OCI-LY7 (cell line): ENCODE results near the gene SIL1. TPM values are rescaled to one million over a fixed set of nuclear protein-coding genes. Genes with fewer than 3 reads are reported as not detected.

ENCODE experiments used
- BruUV-seq: library from RNA; stranded (reverse); fragments of 400-500 nt; replicated peaks from 2 replicates; lab custom pipeline; 2021; lab: Mats Ljungman, UMichigan
- CTCF ChIA-PET: fragments of 300-600 bp; sonication (Branson Sonifier 250); formaldehyde crosslinking; loops from one replicate; lab custom pipeline; 2022; ENCODE audit warnings: antibody characterized with exemption; ENCODE audit not compliant: unreplicated experiment; lab: Charles Lee
- POLR2A ChIA-PET: fragments of 300-600 bp; sonication (Branson Sonifier 250); formaldehyde crosslinking; loops from one replicate; lab custom pipeline; 2022; ENCODE audit warnings: antibody characterized with exemption; lab: Charles Lee
- DNase-seq: peaks from one replicate; pipeline ENCODE4 v3.0.0-alpha.2; 2015; ENCODE audit warnings: low spot score
- H2AFZ ChIP-seq: fragments of 200-600 bp; sonication (generic), shearing (Covaris generic); 2 replicates; pipeline ENCODE4 v1.6.1; 2014; ENCODE audit warnings: mild to moderate bottlenecking, antibody characterized with exemption, low read length, moderate library complexity
- H3K27ac ChIP-seq: fragments of 200-600 bp; sonication (generic); 2 replicates; pipeline ENCODE4 v1.5.1; 2014; ENCODE audit warnings: mixed run types, low read depth, mild to moderate bottlenecking, moderate library complexity, low read length, inconsistent platforms; ENCODE audit not compliant: poor library complexity, severe bottlenecking
- H3K36me3 ChIP-seq: fragments of 200-600 bp; sonication (generic); 2 replicates; pipeline ENCODE4 v1.6.1; 2014; ENCODE audit warnings: mild to moderate bottlenecking, antibody characterized with exemption, low read length, moderate library complexity, mixed read lengths; ENCODE audit not compliant: insufficient read depth
- H3K4me1 ChIP-seq: fragments of 200-600 bp; sonication (generic); 2 replicates; pipeline ENCODE4 v1.5.1; 2014; ENCODE audit warnings: mild to moderate bottlenecking, low read length; ENCODE audit not compliant: insufficient read depth, poor library complexity, severe bottlenecking
- H3K4me2 ChIP-seq: fragments of 200-600 bp; sonication (generic); 2 replicates; pipeline ENCODE4 v1.6.1; 2014; ENCODE audit warnings: mild to moderate bottlenecking, low read length
- H3K4me3 ChIP-seq: fragments of 200-600 bp; sonication (generic); 2 replicates; pipeline ENCODE4 v1.5.1; 2014; ENCODE audit warnings: mild to moderate bottlenecking, low read depth, low read length; ENCODE audit not compliant: poor library complexity, severe bottlenecking
- H3K79me2 ChIP-seq: fragments of 200-600 bp; sonication (generic); 2 replicates; pipeline ENCODE4 v1.6.1; 2016; ENCODE audit warnings: low read depth, mild to moderate bottlenecking, low read length, moderate library complexity, mixed read lengths; ENCODE audit not compliant: insufficient read depth
- H3K9me2 ChIP-seq: fragments of 200-600 bp; sonication (generic); 2 replicates; pipeline ENCODE4 v1.6.1; 2016; ENCODE audit warnings: mild to moderate bottlenecking, low read length, mixed read lengths; ENCODE audit not compliant: insufficient read depth
- H3K9me3 ChIP-seq: fragments of 200-600 bp; sonication (generic); 2 replicates; pipeline ENCODE4 v1.6.1; 2014; ENCODE audit warnings: mild to moderate bottlenecking, mixed run types, low read length, mixed read lengths
- H4K20me1 ChIP-seq: fragments of 200-600 bp; sonication (generic); 2 replicates; pipeline ENCODE4 v1.6.1; 2014; ENCODE audit warnings: mild to moderate bottlenecking, antibody characterized with exemption, low read length, moderate library complexity, mixed read lengths; ENCODE audit not compliant: insufficient read depth
- CTCF ChIP-seq: fragments of 200-600 bp; sonication (generic); conservative IDR thresholded peaks from 2 replicates; pipeline ENCODE4 v1.5.1; 2014; ENCODE audit warnings: mild to moderate bottlenecking, antibody characterized with exemption, low read length, moderate library complexity, mixed read lengths
- EZH2phosphoT487 ChIP-seq: fragments of 200-600 bp; sonication (generic); IDR thresholded peaks from 2 replicates; pipeline ENCODE4 v1.6.1; 2018; ENCODE audit warnings: low read depth, borderline replicate concordance, mild to moderate bottlenecking, mixed run types, antibody characterized with exemption, low read length, moderate library complexity, mixed read lengths
- intact Hi-C: fragments of 100-400 bp; cut with micrococcal nuclease; formaldehyde crosslinking; loops from one replicate; pipeline ENCODE4 v1.10.0; 2022; ENCODE audit not compliant: unreplicated experiment
- total RNA-seq, 2 experiments: library from RNA; depleted of rRNA in 1 of 2; stranded (reverse); fragments of >200 nt in 1 of 2; shearing (Covaris generic) in 1 of 2; gene quantifications; 2 replicates each; pipeline ENCODE4 v1.2.3, GENCODE V29; 2014 to 2022

The SIL1 gene
- total RNA-seq, 2 experiments from 2014 or later, result 9.2 to 22.8 TPM

- H2AFZ ChIP-seq, result no peak overlapping the region
- H3K27ac ChIP-seq, result no peak overlapping the region
- no peaks in the 10 kb centered on the region for H3K9me3 ChIP-seq
- H4K20me1 ChIP-seq, result no peaks in the 10 kb centered on the region
- no peaks in the 10 kb centered on the region for H3K79me2 ChIP-seq
- no TSS peak for BruUV-seq
- H3K36me3 ChIP-seq, result no peaks in the 10 kb centered on the region
- DNase-seq, result no peak
- ChIA-PET POLR2A (interaction anchor here (0.6 kb wide), 1 partner anchor 1127 kb away, joined by 3 read pairs; no protein-coding TSS in a partner anchor), CTCF (no interaction called here)
- H3K4me2 ChIP-seq, result no peak overlapping the region
- no peaks in the 10 kb centered on the region for H3K9me2 ChIP-seq
- H3K4me1 ChIP-seq, result no peaks in the 10 kb centered on the region
- intact Hi-C loops, result no loop called here
- no peak overlapping the region for H3K4me3 ChIP-seq
- TF ChIP-seq CTCF, result no peak
- no peak for TF ChIP-seq EZH2phosphoT487
Observed at GRCh38 chr5:138960145-138960692, 237.9 kb downstream of the SIL1 start.

DNA sequence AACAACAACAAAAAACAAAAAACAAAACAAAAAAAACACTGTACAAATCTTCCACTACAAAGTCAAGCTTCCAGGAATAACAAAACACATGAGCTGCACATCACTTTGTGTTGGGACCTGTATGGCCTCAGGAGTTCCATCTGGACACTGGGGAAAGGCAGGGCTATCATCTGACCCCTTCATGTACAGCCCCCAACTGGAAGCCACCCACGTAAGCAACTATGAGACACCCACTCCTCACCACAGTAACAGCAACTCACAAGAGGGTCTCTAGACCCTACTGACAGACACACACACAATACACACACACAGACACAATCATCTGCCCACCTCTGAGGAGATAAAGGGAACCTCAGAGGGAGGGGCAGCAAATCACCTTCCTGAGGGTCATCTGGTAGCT is 241.4 kb downstream of the SIL1 start:
- Histone ChIP-seq H3K36me3 (no peaks in the 10 kb centered on the region), H3K9me2 (no peaks in the 10 kb centered on the region), H2AFZ (no peak overlapping the region), H3K27ac (no peak overlapping the region), H3K79me2 (no peaks in the 10 kb centered on the region), H3K4me2 (no peak overlapping the region), H4K20me1 (no peaks in the 10 kb centered on the region), H3K4me1 (no peaks in the 10 kb centered on the region), H3K4me3 (no peak overlapping the region), H3K9me3 (no peaks in the 10 kb centered on the region)
- no TSS peak for BruUV-seq
- DNase-seq, result no peak
- TF ChIP-seq CTCF (no peak), EZH2phosphoT487 (no peak)
- ChIA-PET CTCF (no interaction called here), POLR2A (interaction anchor here (0.7 kb wide), 1 partner anchor 153 kb away, joined by 3 read pairs; no protein-coding TSS in a partner anchor)
- intact Hi-C loops, result no loop called here

DNA sequence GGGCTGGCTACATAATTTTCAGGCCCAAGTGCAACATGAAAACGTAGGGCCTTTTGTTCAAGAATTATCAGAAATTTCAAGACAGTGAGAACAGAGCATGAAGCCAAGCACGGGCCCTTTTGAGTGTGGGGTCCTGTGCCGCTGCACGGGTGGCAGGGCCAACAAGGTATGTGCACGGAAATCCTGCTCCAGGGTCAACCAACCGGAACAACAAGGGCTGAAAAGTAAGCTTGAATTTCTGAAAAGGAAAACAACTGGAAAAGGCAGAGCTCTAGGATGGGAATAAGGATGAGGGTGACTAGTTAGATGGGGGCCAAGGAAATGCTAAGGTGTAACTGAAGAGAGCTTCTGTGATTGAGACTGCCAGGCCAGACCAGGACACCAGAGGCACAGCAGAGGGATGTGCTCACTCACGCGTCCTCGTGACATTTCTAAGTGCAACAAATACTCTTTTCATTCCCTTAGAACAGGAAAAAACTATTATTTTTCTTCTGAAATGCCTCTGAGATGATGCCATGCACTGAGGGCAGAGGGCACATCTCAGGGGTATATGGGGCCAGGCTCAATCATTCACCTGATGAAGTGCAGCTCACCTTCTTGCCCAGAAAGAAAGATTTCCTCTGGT is 242.4 kb downstream of the SIL1 start:
- no TSS peak for BruUV-seq
- CTCF ChIA-PET, result no interaction called here
- H3K27ac ChIP-seq, result no peak overlapping the region
- POLR2A ChIA-PET, result interaction anchor here (0.9 kb wide), 1 partner anchor 82 kb away, joined by 3 read pairs; no protein-coding TSS in a partner anchor
- no peak overlapping the region for H2AFZ ChIP-seq
- H3K9me3 ChIP-seq, result no peaks in the 10 kb centered on the region
- H4K20me1 ChIP-seq, result no peaks in the 10 kb centered on the region
- no peaks in the 10 kb centered on the region for H3K36me3 ChIP-seq
- no peaks in the 10 kb centered on the region for H3K4me1 ChIP-seq
- no peaks in the 10 kb centered on the region for H3K79me2 ChIP-seq
- TF ChIP-seq EZH2phosphoT487, result no peak
- no peak for TF ChIP-seq CTCF
- no peak overlapping the region for H3K4me2 ChIP-seq
- H3K4me3 ChIP-seq, result no peak overlapping the region
- intact Hi-C loops, result no loop called here
- DNase-seq, result no peak
- no peaks in the 10 kb centered on the region for H3K9me2 ChIP-seq
